ENCODE data around the gene PLCXD3. TPM values are rescaled to one million over a fixed set of nuclear protein-coding genes. Genes with fewer than 3 reads are reported as not detected.
A peak's percentile ranks its signal among the peaks of the same experiment; 100 is the strongest.

The PLCXD3 gene
- polyA plus RNA-seq, 1 of the 3 experiments (the other 2 are of a cell fraction), result 0.15 TPM

DNA sequence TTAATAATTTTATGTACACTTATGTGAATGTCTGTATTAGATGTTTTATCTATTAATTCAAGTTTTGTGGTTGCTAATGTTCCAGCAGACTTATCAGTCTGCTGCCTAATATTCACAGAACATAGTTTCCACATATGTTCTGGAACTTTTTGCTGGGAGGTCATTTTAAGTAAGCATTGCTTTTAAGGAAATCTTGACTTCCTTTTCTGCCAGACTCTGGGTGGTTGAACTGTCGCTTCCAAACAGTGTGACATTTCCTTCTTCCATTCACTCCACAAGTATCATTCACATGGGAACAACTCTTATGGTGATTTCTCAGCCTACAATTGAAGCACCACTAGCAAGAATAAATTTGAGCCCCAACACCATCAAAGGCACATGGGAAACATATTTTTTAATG lies 82.9 kb downstream of the PLCXD3 start:
- TF ChIP-seq YY1 (IDR thresholded peaks at IDR 0.05; ENCODE audit: low read depth) (no peak), JUND (IDR thresholded peaks at IDR 0.05) (no peak), NFIC (IDR thresholded peaks at IDR 0.05; ENCODE audit: borderline replicate concordance) (no peak)
- TF ChIP-seq, protein P1, sequence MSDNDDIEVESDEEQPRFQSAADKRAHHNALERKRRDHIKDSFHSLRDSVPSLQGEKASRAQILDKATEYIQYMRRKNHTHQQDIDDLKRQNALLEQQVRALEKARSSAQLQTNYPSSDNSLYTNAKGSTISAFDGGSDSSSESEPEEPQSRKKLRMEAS (IDR thresholded peaks at IDR 0.05; ENCODE audit: low read depth), result no peak
- H4K20me1 ChIP-seq (ENCODE audit: insufficient read depth), result no peaks in the 10 kb centered on the region
- no peaks in the 10 kb centered on the region; a peak in 2 of 4 replicates for H3K4me1 ChIP-seq (ENCODE audit: control insufficient read depth in 1 of 2, insufficient read depth in 2 of 2, low read depth in 1 of 2, low read length in 1 of 2)
- H3K27ac ChIP-seq (ENCODE audit: low read depth in 2 of 2, low read length in 1 of 2), result peak overlapping the region in 1 of 2 experiments; percentile 34; a peak in 2 of 4 replicates
- WGBS (ENCODE audit: low lambda C conversion rate), result 100% methylated on average over 1 of the region's 1 CpG
- H2AFZ ChIP-seq (ENCODE audit: low read depth), result no peak overlapping the region
- H3K79me2 ChIP-seq (ENCODE audit: insufficient read depth), result no peaks in the 10 kb centered on the region
- CTCF ChIA-PET, result no interaction called here
- no peak overlapping the region for H3K9ac ChIP-seq
- H3K4me3 ChIP-seq (ENCODE audit: low read depth in 2 of 2, low read length in 1 of 2), result no peak overlapping the region
- no peaks in the 10 kb centered on the region for H3K9me3 ChIP-seq
- no peaks in the 10 kb centered on the region for H3F3A ChIP-seq (replicated peaks; ENCODE audit: insufficient read depth)
- H3K36me3 ChIP-seq (replicated peaks in 1 of 2; ENCODE audit: control insufficient read depth in 1 of 2, insufficient read depth in 2 of 2, low read length in 1 of 2), result no peaks in the 10 kb centered on the region
- DNase-seq, result no peak
- H3K27me3 ChIP-seq (ENCODE audit: insufficient read depth), result no peaks in the 10 kb centered on the region
- POLR2A ChIA-PET, result no interaction called here
- no peak overlapping the region for H3K4me2 ChIP-seq
- H3K9me2 ChIP-seq, result no peaks in the 10 kb centered on the region

DNA sequence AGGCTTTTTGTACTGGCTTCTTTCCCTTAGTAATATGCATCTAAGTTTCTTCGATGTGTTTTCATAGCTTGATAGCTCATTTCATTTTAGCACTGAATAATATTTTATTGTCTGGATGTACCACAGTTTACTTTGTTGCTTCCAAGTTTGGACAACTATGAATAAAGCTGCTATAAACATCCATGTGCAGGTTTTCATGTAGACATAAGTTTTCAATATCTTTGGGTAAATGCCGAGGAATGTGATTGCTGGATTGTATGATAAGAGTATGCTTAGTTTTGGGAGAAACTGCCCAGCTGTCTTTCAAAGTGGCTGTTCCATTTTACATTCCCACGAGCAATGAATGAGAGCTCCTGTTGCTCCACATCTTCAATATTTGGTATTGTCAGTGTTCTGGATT lies 84.7 kb downstream of the PLCXD3 start:
- Histone ChIP-seq H3K9me2 (no peaks in the 10 kb centered on the region), H3K36me3 (replicated peaks in 1 of 2; ENCODE audit: control insufficient read depth in 1 of 2, insufficient read depth in 2 of 2, low read length in 1 of 2) (no peaks in the 10 kb centered on the region), H3K9ac (no peak overlapping the region), H4K20me1 (ENCODE audit: insufficient read depth) (no peaks in the 10 kb centered on the region), H3K27me3 (ENCODE audit: insufficient read depth) (no peaks in the 10 kb centered on the region), H3K9me3 (no peaks in the 10 kb centered on the region), H3K27ac (ENCODE audit: low read depth in 2 of 2, low read length in 1 of 2) (no peak overlapping the region), H3F3A (replicated peaks; ENCODE audit: insufficient read depth) (peaks cover 2% of the 10 kb centered on the region), H3K4me3 (ENCODE audit: low read depth in 2 of 2, low read length in 1 of 2) (no peak overlapping the region), H2AFZ (ENCODE audit: low read depth) (no peak overlapping the region), H3K4me1 (ENCODE audit: control insufficient read depth in 1 of 2, insufficient read depth in 2 of 2, low read depth in 1 of 2, low read length in 1 of 2) (peaks cover 0 to under 1% of the 10 kb centered on the region in 2 experiments; a peak in 2 of 4 replicates), H3K4me2 (no peak overlapping the region), H3K79me2 (ENCODE audit: insufficient read depth) (no peaks in the 10 kb centered on the region)
- 79% methylated on average over 3 of the region's 3 CpGs for WGBS (ENCODE audit: low lambda C conversion rate)
- DNase-seq, result no peak
- TF ChIP-seq FOSL2 (IDR thresholded peaks at IDR 0.05; ENCODE audit: borderline replicate concordance, low read depth) (no peak), USF1 (IDR thresholded peaks at IDR 0.05; ENCODE audit: borderline replicate concordance, low read depth) (no peak), TCF12 (IDR thresholded peaks at IDR 0.05) (no peak)
- ChIA-PET CTCF (interaction anchor here (0.7 to 0.9 kb wide), 3 partner anchors 13 to 83 kb away, joined by 3 read pairs; no protein-coding TSS in a partner anchor), POLR2A (no interaction called here)

- CTCF ChIA-PET, result interaction anchor here (0.6 to 0.9 kb wide), 2 partner anchors 9 to 12 kb away, joined by 3 to 4 read pairs; no protein-coding TSS in a partner anchor
These were observed 89.8 kb downstream of the PLCXD3 start for GRCh38 chr5:41420492-41421067.

More at GRCh38 chr5:41420492-41421067, 89.8 kb downstream of the PLCXD3 start:
- Histone ChIP-seq H3K9ac (no peak overlapping the region), H3K27ac (ENCODE audit: low read depth in 2 of 2, low read length in 1 of 2) (peak overlapping the region in 1 of 2 experiments; percentile 43; a peak in 1 of 4 replicates), H3K4me3 (ENCODE audit: low read depth in 2 of 2, low read length in 1 of 2) (no peak overlapping the region), H3K36me3 (replicated peaks in 1 of 2; ENCODE audit: control insufficient read depth in 1 of 2, insufficient read depth in 2 of 2, low read length in 1 of 2) (no peaks in the 10 kb centered on the region), H3K9me3 (no peaks in the 10 kb centered on the region), H4K20me1 (ENCODE audit: insufficient read depth) (no peaks in the 10 kb centered on the region), H3K4me2 (no peak overlapping the region), H3K4me1 (ENCODE audit: control insufficient read depth in 1 of 2, insufficient read depth in 2 of 2, low read depth in 1 of 2, low read length in 1 of 2) (peaks cover 10 to 14% of the 10 kb centered on the region in 2 experiments), H3K27me3 (ENCODE audit: insufficient read depth) (no peaks in the 10 kb centered on the region), H3F3A (replicated peaks; ENCODE audit: insufficient read depth) (peaks cover 24% of the 10 kb centered on the region), H3K79me2 (ENCODE audit: insufficient read depth) (no peaks in the 10 kb centered on the region), H3K9me2 (no peaks in the 10 kb centered on the region), H2AFZ (ENCODE audit: low read depth) (peak overlapping the region; percentile 20; the same call in 1 of the 2 replicates)
- peak; percentile 53; the same call in 1 of the 2 replicates for TF ChIP-seq USF1 (IDR thresholded peaks at IDR 0.05; ENCODE audit: borderline replicate concordance, low read depth)
- TF ChIP-seq, protein P1 (IDR thresholded peaks at IDR 0.05; ENCODE audit: low read depth), result no peak
- 91% methylated on average over 3 of the region's 3 CpGs for WGBS (ENCODE audit: low lambda C conversion rate)
- POLR2A ChIA-PET, result no interaction called here
- DNase-seq, result no peak

All from SK-N-SH (cell line).